GM23248 (cell line): Measurements from ENCODE around the gene C3orf49. TPM values are rescaled to one million over a fixed set of nuclear protein-coding genes. Genes with fewer than 3 reads are reported as not detected.
A peak's percentile ranks its signal among the peaks of the same experiment; 100 is the strongest.

Experiments used
- DNase-seq: peaks from one replicate; pipeline ENCODE4 v3.0.0-alpha.2; 2015
- H2AFZ ChIP-seq: fragments of 200-600 bp; sonication (generic); 2 replicates; pipeline ENCODE4 v1.6.1; 2016; ENCODE audit warnings: antibody characterized with exemption
- H3F3A ChIP-seq: fragments of 200-600 bp; sonication (generic); 2 replicates; pipeline ENCODE4 v1.6.1; 2016; ENCODE audit warnings: mild to moderate bottlenecking, antibody characterized with exemption, mixed run types; ENCODE audit not compliant: insufficient read depth
- H3K27ac ChIP-seq: fragments of 200-600 bp; sonication (generic); 2 replicates; pipeline ENCODE4 v1.5.1; 2016; ENCODE audit warnings: mild to moderate bottlenecking
- H3K27me3 ChIP-seq: fragments of 200-600 bp; sonication (generic); replicated peaks from 2 replicates; pipeline ENCODE4 v1.6.1; 2016; ENCODE audit warnings: mild to moderate bottlenecking; ENCODE audit not compliant: insufficient read depth
- H3K36me3 ChIP-seq: fragments of 200-600 bp; sonication (generic); 2 replicates; pipeline ENCODE4 v1.6.1; 2016; ENCODE audit warnings: low read depth, mild to moderate bottlenecking
- H3K4me1 ChIP-seq: fragments of 200-600 bp; sonication (generic); 2 replicates; pipeline ENCODE4 v1.6.1; 2016; ENCODE audit warnings: mild to moderate bottlenecking; ENCODE audit not compliant: insufficient read depth
- H3K4me2 ChIP-seq: fragments of 200-600 bp; sonication (generic); one replicate; pipeline ENCODE4 v1.6.1; 2016; ENCODE audit warnings: mild to moderate bottlenecking; ENCODE audit not compliant: unreplicated experiment
- H3K4me3 ChIP-seq: fragments of 200-600 bp; sonication (generic); 2 replicates; pipeline ENCODE4 v1.5.1; 2016; ENCODE audit warnings: mild to moderate bottlenecking
- H3K79me2 ChIP-seq: fragments of 200-600 bp; sonication (generic); 2 replicates; pipeline ENCODE4 v1.6.1; 2016; ENCODE audit warnings: mild to moderate bottlenecking; ENCODE audit not compliant: insufficient read depth
- H3K9ac ChIP-seq: fragments of 200-600 bp; sonication (generic); 2 replicates; pipeline ENCODE4 v1.6.1; 2016; ENCODE audit warnings: mild to moderate bottlenecking
- H3K9me2 ChIP-seq: fragments of 200-600 bp; sonication (generic); 2 replicates; pipeline ENCODE4 v1.6.1; 2016; ENCODE audit warnings: mixed run types, mild to moderate bottlenecking, moderate library complexity; ENCODE audit not compliant: insufficient read depth
- H3K9me3 ChIP-seq: fragments of 200-600 bp; sonication (generic); one replicate; pipeline ENCODE4 v1.6.1; 2017; ENCODE audit warnings: low read depth
- H4K20me1 ChIP-seq: fragments of 200-600 bp; sonication (generic); 2 replicates; pipeline ENCODE4 v1.6.0; 2016; ENCODE audit not compliant: insufficient read depth
- EZH2 ChIP-seq: fragments of 200-600 bp; sonication (generic); IDR thresholded peaks from 2 replicates; pipeline ENCODE4 v1.6.1; 2018; ENCODE audit warnings: antibody characterized with exemption, mild to moderate bottlenecking; ENCODE audit not compliant: insufficient read depth, poor library complexity, severe bottlenecking
- EZH2phosphoT487 ChIP-seq: fragments of 200-600 bp; sonication (generic); IDR thresholded peaks from 2 replicates; pipeline ENCODE4 v1.6.1; 2018; ENCODE audit warnings: antibody characterized with exemption, moderate library complexity, mild to moderate bottlenecking, low read depth; ENCODE audit not compliant: insufficient read depth
- WGBS, 2 experiments: methylation state at CpG; one replicate each; pipeline ENCODE4 v1.1.6; 2015 to 2017; ENCODE audit warnings: low lambda C conversion rate in 2 of 2, low coverage in 1 of 2; ENCODE audit errors: missing lambda C conversion rate in 2 of 2; 5-methylcytosine and 5-hydroxymethylcytosine counted together
- in situ Hi-C: fragments of 300-500 bp; cut with MboI; formaldehyde crosslinking; loops from 2 replicates; pipeline ENCODE4 v1.15.0; 2020
- polyA plus RNA-seq: library from polyadenylated mRNA; unstranded; fragments of >200 nt; fragmentation: Nextera tagmentation; extraction: Ambion mirVana; gene quantifications from 2 replicates; pipeline ENCODE4 v1.2.1, GENCODE V29; 2016
- total RNA-seq: library from RNA; depleted of rRNA; stranded (reverse); fragments of >200 nt; shearing (Covaris generic); gene quantifications from 2 replicates; pipeline ENCODE4 v1.2.3, GENCODE V29; 2014; rRNA removed

The C3orf49 gene, protein sequence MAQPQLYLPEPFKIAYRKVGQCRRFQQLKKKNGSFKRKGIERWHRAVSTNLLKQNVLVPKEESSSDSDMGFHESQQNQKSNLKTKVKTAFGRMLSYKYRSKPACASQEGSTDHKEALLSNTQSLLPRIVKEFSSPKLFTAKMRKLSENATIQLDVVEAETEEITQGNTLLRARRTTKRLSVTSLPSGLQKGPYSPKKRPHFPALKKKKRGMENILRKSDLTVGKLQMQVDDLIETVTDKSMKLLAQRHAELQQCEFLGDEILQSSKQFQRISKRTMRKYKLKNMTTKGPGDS
- not detected in 2 replicates for total RNA-seq
- polyA plus RNA-seq, result not detected in 2 replicates

DNA sequence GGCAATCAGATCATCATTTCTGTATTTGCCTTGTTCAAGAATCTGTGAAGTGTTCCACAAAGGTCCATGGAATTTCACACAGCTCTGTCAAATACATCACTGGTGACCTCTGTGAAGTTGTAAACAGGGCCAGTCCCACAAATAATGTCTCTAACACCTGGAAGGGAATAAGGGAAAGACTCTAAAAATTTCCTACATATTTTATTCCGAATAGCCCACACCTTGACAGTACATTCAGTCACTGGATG lies at the start of gene C3orf49:
TSS of gene C3orf49 (plus strand) at position 149 of the 248 bp plus-strand sequence. CDS start 173 bp downstream, outside the sequence.
- Histone ChIP-seq H3F3A (no peaks in the 10 kb centered on the region), H3K9me3 (no peaks in the 10 kb centered on the region), H3K9ac (no peak within 1 kb of the TSS), H3K4me3 (no peak within 1 kb of the TSS), H3K79me2 (no peaks in the 10 kb centered on the region), H3K9me2 (no peaks in the 10 kb centered on the region), H3K36me3 (0 out of 2 replicates have a peak, but pooled peaks cover 4% of the 10 kb centered on the region), H3K4me2 (no peak within 1 kb of the TSS), H3K4me1 (0 out of 2 replicates have a peak, but pooled peaks cover 2% of the 10 kb centered on the region), H2AFZ (no peak within 1 kb of the TSS), H3K27me3 (no peaks in the 10 kb centered on the region), H3K27ac (no peak within 1 kb of the TSS), H4K20me1 (no peaks in the 10 kb centered on the region)
- 96 to 97% methylated on average over 1 of the region's 1 CpG for WGBS, 2 experiments
- TF ChIP-seq EZH2, result no peak
- no peak for TF ChIP-seq EZH2phosphoT487
- in situ Hi-C loops, result loop anchor here (5.0 to 25.0 kb wide), 2 partner anchors 467 to 1207 kb away; no protein-coding TSS in a partner anchor
- DNase-seq, result no peak

DNA sequence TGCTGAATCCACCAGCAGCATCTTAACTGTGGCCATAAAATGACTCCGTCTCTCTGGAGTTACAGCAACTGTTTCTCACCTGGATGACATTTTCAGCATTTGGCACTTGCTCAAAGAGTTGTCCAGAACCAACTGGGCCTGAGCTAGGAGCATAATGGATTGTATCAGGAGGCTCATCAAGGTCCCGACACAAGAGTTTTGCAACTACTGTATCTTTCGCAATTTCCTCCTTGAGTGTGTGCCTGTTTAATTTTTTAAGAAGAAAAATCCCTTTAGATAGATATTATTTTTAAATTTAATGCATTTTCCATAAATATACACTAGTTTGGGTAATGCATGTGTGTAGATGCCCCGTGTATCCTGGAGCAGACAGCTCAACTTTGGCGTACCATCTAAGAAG lies 44.3 kb upstream of the C3orf49 start:
- no peaks in the 10 kb centered on the region for H3K27me3 ChIP-seq
- no peaks in the 10 kb centered on the region for H3K36me3 ChIP-seq
- DNase-seq, result peak; percentile 37
- H3F3A ChIP-seq, result no peaks in the 10 kb centered on the region
- H3K4me3 ChIP-seq, result no peak overlapping the region
- no peak overlapping the region for H3K4me2 ChIP-seq
- in situ Hi-C loops, result no loop called here
- H3K4me1 ChIP-seq, result no peaks in the 10 kb centered on the region
- no peaks in the 10 kb centered on the region for H3K79me2 ChIP-seq
- H3K9me2 ChIP-seq, result no peaks in the 10 kb centered on the region
- WGBS, 2 experiments, result 75 to 80% methylated on average over 5 of the region's 5 CpGs
- no peaks in the 10 kb centered on the region for H4K20me1 ChIP-seq
- TF ChIP-seq EZH2phosphoT487 (no peak), EZH2 (no peak)
- no peak overlapping the region for H3K9ac ChIP-seq
- H2AFZ ChIP-seq, result no peak overlapping the region
- H3K27ac ChIP-seq, result no peak overlapping the region
- no peaks in the 10 kb centered on the region for H3K9me3 ChIP-seq

DNA sequence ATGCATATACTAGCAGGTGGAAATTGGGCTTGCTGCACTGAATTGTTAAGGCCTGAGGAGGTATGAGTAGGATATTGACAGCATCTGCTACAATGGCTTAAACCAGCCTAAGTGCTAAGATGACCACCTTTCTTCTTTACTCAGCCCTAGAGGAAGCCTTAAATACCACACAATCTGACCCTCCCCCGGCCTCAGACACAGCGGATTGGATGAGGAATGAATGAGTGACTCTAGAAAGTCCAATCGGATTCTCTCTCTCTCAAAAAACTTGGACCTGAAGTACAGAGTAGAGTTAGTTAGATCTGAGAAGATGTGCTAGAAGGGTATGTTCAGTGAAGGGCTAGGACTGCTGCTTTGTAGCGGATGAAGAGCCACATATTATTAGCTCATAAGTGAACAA lies 39.9 kb upstream of the C3orf49 start:
- H3K9me3 ChIP-seq, result no peaks in the 10 kb centered on the region
- in situ Hi-C loops, result no loop called here
- H3K9ac ChIP-seq, result no peak overlapping the region
- H3K4me3 ChIP-seq, result no peak overlapping the region
- TF ChIP-seq EZH2phosphoT487 (no peak), EZH2 (no peak)
- H2AFZ ChIP-seq, result no peak overlapping the region
- no peaks in the 10 kb centered on the region for H4K20me1 ChIP-seq
- H3F3A ChIP-seq, result no peaks in the 10 kb centered on the region
- no peaks in the 10 kb centered on the region for H3K36me3 ChIP-seq
- no peak overlapping the region for H3K27ac ChIP-seq
- no peak overlapping the region for H3K4me2 ChIP-seq
- DNase-seq, result no peak
- WGBS, 2 experiments, result 94% methylated on average over 4 of the region's 4 CpGs
- no peaks in the 10 kb centered on the region for H3K79me2 ChIP-seq
- no peaks in the 10 kb centered on the region for H3K9me2 ChIP-seq
- H3K27me3 ChIP-seq, result no peaks in the 10 kb centered on the region
- no peaks in the 10 kb centered on the region for H3K4me1 ChIP-seq

DNA sequence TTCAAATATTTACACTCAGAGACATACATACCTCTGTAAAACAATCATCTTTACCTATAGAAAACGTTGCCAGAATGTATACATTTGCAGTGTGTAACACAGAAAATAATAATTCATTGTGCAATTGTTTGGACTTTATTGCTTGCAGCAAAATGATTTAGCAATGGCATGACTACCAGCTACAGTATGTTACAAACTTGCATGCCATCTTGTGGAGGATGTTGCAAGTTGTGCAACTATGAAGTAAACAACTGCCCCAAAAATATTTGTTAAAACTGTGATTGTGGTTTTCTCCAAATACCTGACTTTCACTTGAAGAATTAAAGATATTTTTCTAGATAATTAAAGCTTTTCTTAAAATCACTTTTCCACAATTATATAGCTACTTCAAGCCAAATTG lies 27.1 kb upstream of the C3orf49 start:
- Histone ChIP-seq H3K9me2 (no peaks in the 10 kb centered on the region), H3K4me1 (peaks cover 24% of the 10 kb centered on the region), H4K20me1 (no peaks in the 10 kb centered on the region), H3K9ac (peak overlapping the region; percentile 7; the same call in 1 of the 2 replicates), H3F3A (peaks cover 4% of the 10 kb centered on the region; the same call in 1 of the 2 replicates), H3K9me3 (no peaks in the 10 kb centered on the region), H3K27ac (peak overlapping the region; percentile 19), H3K79me2 (no peaks in the 10 kb centered on the region), H3K4me3 (no peak overlapping the region), H3K4me2 (peak overlapping the region; percentile 17), H2AFZ (peak overlapping the region; percentile 9; the same call in 1 of the 2 replicates), H3K36me3 (no peaks in the 10 kb centered on the region), H3K27me3 (no peaks in the 10 kb centered on the region)
- WGBS, 2 experiments, result 2 to 3% methylated on average over 1 of the region's 1 CpG
- in situ Hi-C loops, result no loop called here
- DNase-seq, result peak; percentile 91
- no peak for TF ChIP-seq EZH2
- TF ChIP-seq EZH2phosphoT487, result no peak
